GM21423 (cell line): ENCODE measurements around the gene TAT.

Experiments used
- ATAC-seq: cut with Tn5 transposase; IDR thresholded peaks from one replicate; pipeline ENCODE4 v1.9.1; 2021; ENCODE audit warnings: mild to moderate bottlenecking, moderate library complexity; ENCODE audit not compliant: unreplicated experiment

TAT gene

GRCh38 chr16:71547168-71547567 is 29.7 kb downstream of the TAT start:
- no peak for ATAC-seq

DNA sequence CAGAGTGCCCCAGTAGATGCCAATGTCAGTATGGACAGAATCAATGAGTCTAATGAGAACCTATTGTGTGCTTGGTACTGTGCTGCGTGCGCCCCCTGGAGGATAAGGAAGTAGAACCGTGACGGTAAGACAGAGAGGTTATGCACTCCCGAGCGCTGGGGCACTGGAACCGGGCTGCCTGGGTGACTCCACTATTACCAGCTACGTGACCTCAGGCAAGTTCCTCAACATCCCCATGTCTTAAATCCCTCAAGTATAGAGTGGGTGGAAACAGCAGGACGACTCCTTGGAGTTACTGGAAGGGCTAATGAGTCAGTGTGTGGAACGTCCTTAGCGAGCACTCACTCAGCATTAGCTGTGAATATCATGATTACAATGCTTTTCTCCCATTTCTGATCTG is 34.5 kb downstream of the TAT start:
- ATAC-seq = peak; percentile 78

- ATAC-seq = no peak
Observed at GRCh38 chr16:71537643-71538042, 39.2 kb downstream of the TAT start.

DNA sequence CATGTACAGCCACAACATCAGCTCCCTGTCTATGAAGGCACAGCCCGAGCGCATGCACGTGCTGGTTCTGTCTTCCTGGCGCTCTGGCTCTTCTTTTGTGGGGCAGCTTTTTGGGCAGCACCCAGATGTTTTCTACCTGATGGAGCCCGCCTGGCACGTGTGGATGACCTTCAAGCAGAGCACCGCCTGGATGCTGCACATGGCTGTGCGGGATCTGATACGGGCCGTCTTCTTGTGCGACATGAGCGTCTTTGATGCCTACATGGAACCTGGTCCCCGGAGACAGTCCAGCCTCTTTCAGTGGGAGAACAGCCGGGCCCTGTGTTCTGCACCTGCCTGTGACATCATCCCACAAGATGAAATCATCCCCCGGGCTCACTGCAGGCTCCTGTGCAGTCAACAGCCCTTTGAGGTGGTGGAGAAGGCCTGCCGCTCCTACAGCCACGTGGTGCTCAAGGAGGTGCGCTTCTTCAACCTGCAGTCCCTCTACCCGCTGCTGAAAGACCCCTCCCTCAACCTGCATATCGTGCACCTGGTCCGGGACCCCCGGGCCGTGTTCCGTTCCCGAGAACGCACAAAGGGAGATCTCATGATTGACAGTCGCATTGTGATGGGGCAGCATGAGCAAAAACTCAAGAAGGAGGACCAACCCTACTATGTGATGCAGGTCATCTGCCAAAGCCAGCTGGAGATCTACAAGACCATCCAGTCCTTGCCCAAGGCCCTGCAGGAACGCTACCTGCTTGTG is 40.0 kb downstream of the TAT start:
- no peak for ATAC-seq

GRCh38 chr16:71532366-71532765 is 44.5 kb downstream of the TAT start:
- ATAC-seq = no peak

DNA sequence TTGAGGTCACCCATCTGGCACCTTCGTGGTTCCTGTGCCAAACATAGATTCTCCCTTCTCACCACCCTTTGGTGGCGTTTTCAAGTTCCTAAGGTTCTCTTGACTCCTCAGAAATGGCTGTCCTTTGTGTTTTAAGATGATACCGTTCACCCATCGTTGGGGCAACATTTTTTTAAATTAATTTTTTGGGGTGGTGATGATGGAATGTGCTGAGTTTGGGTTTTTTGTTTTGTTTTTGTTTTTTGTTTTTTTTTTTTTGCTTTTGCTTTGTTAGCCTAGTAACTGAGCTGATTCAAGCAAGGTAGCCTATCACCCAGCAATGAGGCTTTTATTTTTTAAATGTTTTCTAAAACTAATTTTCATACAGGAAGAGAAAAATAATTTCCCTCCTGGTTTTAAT is 48.0 kb downstream of the TAT start:
- ATAC-seq = no peak

DNA sequence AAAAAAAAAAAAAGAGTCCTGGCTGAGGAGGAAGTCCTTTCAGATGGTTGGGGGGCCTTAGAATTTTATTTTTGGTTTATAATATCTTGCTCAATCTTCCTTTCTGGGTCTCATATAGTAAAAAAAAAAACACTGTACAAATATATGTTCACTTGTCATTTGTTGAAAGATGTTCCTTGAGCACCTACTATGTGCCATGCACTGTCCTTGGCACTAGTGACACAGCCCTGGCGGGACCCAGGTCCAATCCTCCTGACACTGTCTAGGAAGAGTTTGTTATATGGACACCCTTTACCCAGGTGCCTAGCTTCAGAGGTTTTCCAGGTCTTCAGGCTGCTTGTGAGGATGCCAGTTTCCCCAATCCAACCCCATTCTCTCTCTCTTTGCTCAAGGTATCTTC is 48.6 kb downstream of the TAT start:
- ATAC-seq = no peak

- ATAC-seq = no peak
Observed at GRCh38 chr16:71526111-71526631, 50.7 kb downstream of the TAT start, which contains the start of gene CHST4. TSS of gene CHST4 (plus strand) at chr16:71526426. CDS start at chr16:71536678, 10,252 bp downstream.

DNA sequence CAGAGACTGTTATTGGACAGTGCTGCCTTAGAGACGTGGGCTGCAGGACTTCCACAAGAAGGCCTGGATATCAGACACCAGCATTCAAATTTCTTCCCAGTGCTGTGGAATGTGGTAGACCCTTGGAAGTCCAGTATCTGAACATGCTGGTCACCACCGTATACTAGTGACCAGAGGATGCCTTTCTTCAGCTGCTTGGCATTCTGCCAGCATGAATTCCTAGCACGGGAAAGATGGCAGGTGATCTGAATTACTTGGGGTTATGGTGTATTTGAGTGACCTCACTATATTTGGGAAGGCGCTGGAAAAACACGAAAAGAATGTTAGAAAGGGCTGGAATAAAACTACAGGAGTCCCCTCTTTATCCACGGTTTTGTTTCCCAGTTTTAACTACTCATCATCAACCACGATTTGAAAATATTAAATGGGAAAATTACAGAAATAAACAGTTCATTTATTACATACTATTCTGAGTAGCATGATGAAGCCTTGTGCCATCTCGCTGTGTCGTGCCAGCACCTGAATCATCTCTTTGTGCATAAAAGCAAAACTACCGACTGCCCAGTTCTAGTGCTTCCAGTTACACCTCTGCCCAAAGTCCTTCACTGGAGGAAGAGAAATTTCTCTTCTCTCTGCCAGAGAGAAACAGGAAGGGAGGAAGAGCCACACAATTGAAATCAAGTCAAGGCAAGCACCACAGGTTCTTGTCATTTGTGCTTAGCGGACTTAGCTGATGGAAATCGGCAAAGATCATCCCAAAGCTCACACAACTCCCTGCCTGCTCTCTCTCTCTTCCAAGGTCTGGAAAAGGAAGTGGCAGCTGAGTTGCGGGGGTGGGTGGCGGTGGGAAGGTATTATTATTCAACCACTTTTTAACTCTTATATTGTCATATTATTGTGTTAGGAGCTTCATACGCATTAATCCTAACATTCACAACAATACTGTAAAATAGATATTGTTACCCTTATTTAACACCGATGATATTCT is 52.0 kb downstream of the TAT start:
- ATAC-seq = no peak

- ATAC-seq = no peak
Observed at GRCh38 chr16:71520550-71520949, 56.3 kb downstream of the TAT start.
